Measurements from ENCODE around the gene SERPINE1. TPM values are rescaled to one million over a fixed set of nuclear protein-coding genes. Genes with fewer than 3 reads are reported as not detected.
"Not testable (repeated sequence)": the region's sequence is repeated elsewhere in the genome, so short reads cannot be mapped to it uniquely, and the experiment has no call there.

The SERPINE1 gene
- total RNA-seq, 1 donor from 2014 or later, result 229 TPM

DNA sequence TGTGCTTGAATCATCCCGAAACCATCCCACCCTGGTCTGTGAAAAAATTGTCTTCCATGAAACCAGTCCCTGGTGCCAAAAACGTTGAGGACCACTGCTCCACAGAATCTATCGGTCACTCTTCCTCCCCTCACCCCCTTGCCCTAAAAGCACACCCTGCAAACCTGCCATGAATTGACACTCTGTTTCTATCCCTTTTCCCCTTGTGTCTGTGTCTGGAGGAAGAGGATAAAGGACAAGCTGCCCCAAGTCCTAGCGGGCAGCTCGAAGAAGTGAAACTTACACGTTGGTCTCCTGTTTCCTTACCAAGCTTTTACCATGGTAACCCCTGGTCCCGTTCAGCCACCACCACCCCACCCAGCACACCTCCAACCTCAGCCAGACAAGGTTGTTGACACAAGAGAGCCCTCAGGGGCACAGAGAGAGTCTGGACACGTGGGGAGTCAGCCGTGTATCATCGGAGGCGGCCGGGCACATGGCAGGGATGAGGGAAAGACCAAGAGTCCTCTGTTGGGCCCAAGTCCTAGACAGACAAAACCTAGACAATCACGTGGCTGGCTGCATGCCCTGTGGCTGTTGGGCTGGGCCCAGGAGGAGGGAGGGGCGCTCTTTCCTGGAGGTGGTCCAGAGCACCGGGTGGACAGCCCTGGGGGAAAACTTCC, 784 bp upstream of the SERPINE1 start:
- H3K36me3 ChIP-seq (ENCODE audit: control insufficient read depth, insufficient read depth, low read length), result no peaks in the 10 kb centered on the region
- no peaks in the 10 kb centered on the region for H3K27me3 ChIP-seq (ENCODE audit: control insufficient read depth, insufficient read depth, low read length)
- TF ChIP-seq, protein P1, sequence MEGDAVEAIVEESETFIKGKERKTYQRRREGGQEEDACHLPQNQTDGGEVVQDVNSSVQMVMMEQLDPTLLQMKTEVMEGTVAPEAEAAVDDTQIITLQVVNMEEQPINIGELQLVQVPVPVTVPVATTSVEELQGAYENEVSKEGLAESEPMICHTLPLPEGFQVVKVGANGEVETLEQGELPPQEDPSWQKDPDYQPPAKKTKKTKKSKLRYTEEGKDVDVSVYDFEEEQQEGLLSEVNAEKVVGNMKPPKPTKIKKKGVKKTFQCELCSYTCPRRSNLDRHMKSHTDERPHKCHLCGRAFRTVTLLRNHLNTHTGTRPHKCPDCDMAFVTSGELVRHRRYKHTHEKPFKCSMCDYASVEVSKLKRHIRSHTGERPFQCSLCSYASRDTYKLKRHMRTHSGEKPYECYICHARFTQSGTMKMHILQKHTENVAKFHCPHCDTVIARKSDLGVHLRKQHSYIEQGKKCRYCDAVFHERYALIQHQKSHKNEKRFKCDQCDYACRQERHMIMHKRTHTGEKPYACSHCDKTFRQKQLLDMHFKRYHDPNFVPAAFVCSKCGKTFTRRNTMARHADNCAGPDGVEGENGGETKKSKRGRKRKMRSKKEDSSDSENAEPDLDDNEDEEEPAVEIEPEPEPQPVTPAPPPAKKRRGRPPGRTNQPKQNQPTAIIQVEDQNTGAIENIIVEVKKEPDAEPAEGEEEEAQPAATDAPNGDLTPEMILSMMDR (IDR thresholded peaks at IDR 0.05; ENCODE audit: insufficient read depth, low read length, poor library complexity, severe bottlenecking), result no peak
- H3K4me3 ChIP-seq (ENCODE audit: low read depth, low read length), result no peak overlapping the region
- DNase-seq (ENCODE audit: low read depth), result peak; percentile 65

DNA sequence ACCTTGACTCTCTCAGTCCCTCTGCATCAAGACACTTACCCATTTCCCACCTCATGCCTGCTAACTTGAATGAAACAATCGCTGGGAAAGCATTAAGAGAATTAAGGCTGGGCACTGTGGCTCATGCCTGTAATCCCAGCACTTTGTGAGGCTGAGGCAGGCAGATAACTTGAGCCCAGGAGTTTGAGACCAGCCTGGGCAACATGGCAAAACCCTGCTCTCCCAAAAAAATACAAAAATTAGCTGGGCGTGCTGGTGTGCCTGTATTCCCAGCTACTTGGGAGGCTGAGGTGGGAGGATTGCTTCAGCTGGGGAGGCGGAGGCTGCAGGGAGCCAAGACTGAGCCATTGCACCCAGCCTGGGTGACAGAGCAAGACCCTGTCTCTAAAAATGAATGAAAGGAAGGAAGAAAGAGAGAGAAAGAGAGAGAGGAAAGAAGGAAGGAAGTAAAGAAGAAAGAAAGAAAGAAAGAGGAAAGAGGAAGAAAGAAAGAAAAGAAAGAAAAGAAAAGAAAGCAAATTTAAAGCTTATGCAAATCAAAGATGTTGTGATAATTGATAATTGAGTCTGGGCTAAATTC, 646 bp downstream of the SERPINE1 start:
- no peaks in the 10 kb centered on the region for H3K36me3 ChIP-seq (ENCODE audit: control insufficient read depth, insufficient read depth, low read length)
- TF ChIP-seq, protein P1 (IDR thresholded peaks at IDR 0.05; ENCODE audit: insufficient read depth, low read length, poor library complexity, severe bottlenecking), result no peak
- DNase-seq (ENCODE audit: low read depth), result no peak
- H3K4me3 ChIP-seq (ENCODE audit: low read depth, low read length), result peak overlapping the region; percentile 52
- no peaks in the 10 kb centered on the region for H3K27me3 ChIP-seq (ENCODE audit: control insufficient read depth, insufficient read depth, low read length)

DNA sequence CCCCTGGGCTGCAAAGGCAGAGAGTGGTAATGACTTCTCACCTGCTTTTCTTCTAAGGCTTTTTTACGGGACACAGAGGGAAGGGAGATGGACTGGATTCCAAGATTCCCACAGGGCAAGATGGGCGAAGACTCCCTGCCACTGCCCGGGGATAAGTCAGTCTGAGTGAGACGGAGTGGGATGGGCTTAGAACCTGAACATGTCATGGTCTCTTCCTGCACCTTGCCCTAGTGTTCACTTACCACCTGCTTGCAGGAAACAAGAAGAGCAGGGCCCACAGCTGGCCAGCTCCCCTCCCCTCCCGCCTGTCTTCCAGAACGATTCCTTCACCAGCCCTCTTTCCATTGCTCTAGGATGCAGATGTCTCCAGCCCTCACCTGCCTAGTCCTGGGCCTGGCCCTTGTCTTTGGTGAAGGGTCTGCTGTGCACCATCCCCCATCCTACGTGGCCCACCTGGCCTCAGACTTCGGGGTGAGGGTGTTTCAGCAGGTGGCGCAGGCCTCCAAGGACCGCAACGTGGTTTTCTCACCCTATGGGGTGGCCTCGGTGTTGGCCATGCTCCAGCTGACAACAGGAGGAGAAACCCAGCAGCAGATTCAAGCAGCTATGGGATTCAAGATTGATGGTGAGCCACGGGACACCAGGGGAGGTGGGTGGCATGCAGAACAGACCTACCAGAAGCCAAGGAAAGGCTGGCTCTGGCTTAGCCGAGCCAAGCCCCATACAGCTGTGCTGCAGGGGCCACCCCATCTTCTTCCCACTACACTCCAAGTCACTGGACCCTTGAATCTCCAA, 1.3 kb downstream of the SERPINE1 start:
- no peaks in the 10 kb centered on the region for H3K36me3 ChIP-seq (ENCODE audit: control insufficient read depth, insufficient read depth, low read length)
- DNase-seq (ENCODE audit: low read depth), result no peak
- peak overlapping the region; percentile 52 for H3K4me3 ChIP-seq (ENCODE audit: low read depth, low read length)
- no peaks in the 10 kb centered on the region for H3K27me3 ChIP-seq (ENCODE audit: control insufficient read depth, insufficient read depth, low read length)
- TF ChIP-seq, protein P1 (IDR thresholded peaks at IDR 0.05; ENCODE audit: insufficient read depth, low read length, poor library complexity, severe bottlenecking), result no peak

DNA sequence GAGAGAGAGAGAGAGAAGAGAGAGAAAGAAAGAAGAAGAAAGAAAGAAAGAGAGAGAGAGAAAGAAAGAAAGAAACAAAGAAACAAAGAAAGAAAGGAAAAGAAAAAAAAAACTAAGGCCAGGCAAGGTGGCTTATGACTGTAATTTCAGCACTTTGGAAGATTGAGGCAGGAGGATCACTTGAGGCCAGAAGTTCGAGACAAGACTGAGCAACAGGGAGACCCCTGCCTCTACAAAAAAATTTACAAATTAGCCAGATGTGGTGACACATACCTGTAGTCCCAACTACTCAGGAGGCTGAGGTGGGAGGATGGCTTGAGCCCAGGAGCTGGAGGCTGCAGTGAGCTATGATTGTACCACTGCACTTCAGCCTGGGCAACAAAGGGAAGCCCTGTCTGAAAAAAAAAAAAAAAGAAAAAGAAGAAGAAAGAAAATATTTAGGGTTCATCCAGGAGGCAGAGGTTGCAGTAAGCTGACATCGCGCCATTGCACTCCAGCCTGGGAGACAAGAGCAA, 2.8 kb downstream of the SERPINE1 start:
- no peaks in the 10 kb centered on the region for H3K36me3 ChIP-seq (ENCODE audit: control insufficient read depth, insufficient read depth, low read length)
- H3K4me3 ChIP-seq (ENCODE audit: low read depth, low read length), result no peak overlapping the region
- no peak for DNase-seq (ENCODE audit: low read depth)
- H3K27me3 ChIP-seq (ENCODE audit: control insufficient read depth, insufficient read depth, low read length), result no peaks in the 10 kb centered on the region
- TF ChIP-seq, protein P1 (IDR thresholded peaks at IDR 0.05; ENCODE audit: insufficient read depth, low read length, poor library complexity, severe bottlenecking), result no peak

DNA sequence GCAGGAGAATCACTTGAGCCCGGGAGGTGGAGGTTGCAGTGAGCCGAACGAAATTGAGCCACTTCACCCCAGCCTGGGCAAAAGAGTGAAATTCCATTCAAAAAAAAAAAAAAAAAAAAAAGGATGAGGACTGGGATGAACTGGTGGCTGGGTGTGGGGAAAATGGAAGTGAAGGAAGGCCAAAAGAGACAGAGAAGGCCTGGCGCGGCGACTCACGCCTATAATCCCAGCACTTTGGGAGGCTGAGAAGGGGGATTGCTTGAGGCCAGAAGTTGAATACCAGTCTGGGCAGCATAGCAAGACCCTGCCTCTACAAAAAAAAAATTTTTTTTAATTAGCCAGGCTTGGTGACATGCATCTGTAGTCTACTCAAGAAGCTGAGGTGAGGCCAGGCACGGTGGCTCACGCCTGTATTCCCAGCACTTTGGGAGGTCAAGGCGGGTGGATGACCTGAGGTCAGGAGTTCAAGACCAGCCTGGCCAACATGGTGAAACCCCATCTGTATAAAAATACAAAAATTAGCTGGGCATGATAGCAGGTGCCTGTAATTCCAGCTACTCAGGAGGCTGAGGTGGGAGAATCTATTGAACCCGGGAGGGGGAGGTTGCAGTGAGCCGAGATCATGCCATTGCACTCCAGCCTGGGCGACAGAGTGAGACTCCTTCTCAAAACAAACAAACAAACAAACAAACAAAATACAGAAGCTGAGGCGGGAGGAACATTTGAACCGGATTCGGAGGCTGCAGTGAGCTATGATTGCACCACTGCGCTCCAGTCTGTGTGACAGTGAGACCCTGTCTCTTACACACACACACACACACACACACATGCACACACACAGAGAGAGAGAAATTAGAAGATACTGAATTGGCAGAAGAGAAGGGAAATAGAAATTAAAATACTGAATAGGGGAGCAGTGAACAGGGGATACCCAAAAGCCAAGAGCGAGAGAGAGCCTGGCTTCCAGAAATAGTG, 6.0 kb downstream of the SERPINE1 start:
- not testable (repeated sequence) for H3K36me3 ChIP-seq (ENCODE audit: control insufficient read depth, insufficient read depth, low read length); H3K4me3 ChIP-seq (ENCODE audit: low read depth, low read length); DNase-seq (ENCODE audit: low read depth); H3K27me3 ChIP-seq (ENCODE audit: control insufficient read depth, insufficient read depth, low read length)

All from kidney epithelial cell (primary cell).